GM18868 (cell line): ENCODE measurements around the gene FOXP1.

Experiments used
- ATAC-seq: cut with Tn5 transposase; IDR thresholded peaks from one replicate; pipeline ENCODE4 v1.9.1; 2021; ENCODE audit warnings: mild to moderate bottlenecking, moderate library complexity; ENCODE audit not compliant: unreplicated experiment

The FOXP1 gene

GRCh38 chr3:71120012-71120411, 463.5 kb downstream of the FOXP1 start:
- ATAC-seq = no peak

GRCh38 chr3:71119171-71119570, 464.4 kb downstream of the FOXP1 start:
- no peak for ATAC-seq

DNA sequence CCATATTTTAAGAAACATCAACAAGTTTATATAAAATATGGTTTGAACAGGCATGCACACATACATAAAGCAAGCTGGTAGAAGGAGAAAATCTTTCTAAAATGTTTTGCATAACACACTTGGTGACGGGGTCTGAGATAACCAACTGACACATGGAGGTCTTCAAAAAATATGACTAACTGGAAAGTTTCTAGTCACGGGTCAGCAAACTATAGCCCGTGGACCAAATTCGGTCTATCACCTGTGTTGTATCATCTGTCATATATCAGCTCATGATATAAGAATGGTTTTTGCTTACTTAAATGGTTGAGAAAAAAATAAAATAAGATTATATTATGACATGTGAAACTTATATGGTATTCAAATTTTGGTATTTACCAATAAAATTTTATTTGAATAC, 465.1 kb downstream of the FOXP1 start:
- no peak for ATAC-seq

DNA sequence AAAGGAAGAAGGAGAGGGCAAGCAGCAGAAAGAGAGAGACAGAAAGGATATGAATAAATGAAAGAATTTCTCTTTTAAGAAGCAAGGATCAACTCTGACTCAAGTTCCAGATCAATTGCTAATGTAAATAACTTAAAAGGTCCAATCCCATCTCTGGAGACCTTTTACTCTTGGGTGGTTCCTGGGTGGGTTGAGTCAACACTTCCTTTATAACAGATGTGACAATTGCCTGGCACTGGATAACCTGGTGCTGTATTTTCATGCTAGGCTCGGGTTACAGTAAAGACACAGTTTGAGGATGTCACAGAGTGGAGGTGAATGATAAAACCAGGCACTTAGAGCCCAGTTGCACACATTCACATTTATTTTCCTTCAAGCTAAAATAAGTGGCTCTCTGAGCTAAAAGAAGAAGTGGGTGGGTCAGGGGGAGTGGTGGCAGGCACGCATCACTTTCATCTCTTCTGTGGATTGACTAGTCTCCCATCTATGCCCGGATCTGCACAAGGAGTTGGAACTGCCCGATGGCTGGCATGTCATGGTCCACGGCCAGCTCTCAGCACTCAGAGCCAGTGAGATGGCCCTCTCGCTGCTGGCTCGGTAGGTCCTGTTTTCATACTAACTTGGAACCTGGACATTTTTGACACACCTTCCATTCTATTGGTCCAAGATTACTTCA, 465.8 kb downstream of the FOXP1 start:
- ATAC-seq = no peak

DNA sequence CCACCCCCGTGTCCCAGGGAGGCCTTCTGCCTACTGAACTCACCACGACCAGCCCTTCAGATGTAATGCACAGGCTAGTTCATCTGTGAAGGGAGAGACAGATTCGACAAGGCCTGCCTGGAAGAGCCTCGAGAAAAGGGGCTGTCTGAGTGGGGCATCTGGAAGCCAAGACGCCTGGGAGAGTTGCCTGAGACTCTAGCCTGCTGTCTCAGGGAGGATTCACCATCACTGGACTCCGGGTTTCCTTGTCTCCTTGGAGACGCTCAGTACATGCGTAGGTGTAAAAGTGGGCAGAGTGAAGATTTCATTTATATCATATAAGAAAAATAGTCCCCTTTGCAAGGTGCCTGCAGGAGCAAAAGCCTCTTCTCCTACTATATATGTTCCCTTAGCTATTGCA, 468.9 kb downstream of the FOXP1 start:
- ATAC-seq = no peak

DNA sequence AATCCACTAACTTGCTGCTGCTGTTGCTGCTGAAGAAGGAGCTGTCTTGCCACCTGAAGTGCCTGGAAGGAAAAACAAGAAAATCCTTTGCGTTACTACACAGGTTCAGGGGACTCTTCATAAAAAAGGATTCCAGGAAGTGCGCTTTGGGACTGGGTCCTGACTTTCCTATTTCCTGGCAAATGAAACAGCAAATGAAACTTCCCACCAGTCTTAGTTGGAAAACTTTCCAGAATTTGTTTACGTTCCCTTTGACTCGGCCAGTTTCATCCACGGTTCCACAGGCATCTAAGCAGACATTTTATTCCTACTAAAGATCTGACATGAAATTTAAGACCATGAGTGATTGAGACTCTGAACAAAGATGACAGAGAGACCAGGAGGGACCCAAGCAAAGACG, 471.0 kb downstream of the FOXP1 start:
- ATAC-seq = no peak

GRCh38 chr3:71111784-71112440, 471.6 kb downstream of the FOXP1 start:
- no peak for ATAC-seq

DNA sequence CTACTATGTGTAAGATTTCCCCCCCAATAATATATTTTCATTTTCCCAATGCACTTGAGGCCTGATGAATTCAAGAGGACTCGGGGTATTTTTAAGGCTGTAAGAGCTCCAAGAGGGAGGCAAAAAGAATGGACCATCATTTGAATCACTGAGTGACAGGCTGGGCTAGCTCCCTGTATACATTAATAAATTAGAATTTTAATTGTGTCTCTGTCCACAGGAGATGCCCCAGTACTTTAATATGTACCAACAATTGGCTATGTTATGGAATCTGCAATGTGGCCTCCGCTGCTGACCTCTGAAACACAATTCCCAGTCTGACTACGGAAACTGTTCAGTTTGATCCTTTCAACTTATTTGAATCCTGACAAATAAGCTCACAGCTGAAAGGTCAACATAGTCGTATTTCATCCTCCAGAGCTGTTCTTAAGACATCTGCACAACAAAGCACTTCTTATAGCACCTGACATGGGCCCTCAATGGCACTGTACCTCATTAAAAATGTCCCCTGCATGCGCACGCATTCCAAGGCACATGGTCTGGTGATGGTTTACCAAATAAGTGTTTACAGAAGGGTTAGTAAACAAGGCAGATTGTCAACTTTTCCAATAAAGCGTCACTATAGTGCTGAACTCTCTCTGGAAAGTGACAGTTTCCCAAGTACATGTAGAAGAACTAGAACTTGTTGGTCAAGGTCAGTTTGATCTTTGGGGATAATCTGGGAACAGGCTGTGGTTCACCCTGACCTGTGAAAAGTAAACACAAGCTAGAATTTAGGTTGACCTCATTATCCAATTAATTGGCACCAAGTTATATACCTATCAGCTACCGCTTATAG, 472.9 kb downstream of the FOXP1 start:
- no peak for ATAC-seq

DNA sequence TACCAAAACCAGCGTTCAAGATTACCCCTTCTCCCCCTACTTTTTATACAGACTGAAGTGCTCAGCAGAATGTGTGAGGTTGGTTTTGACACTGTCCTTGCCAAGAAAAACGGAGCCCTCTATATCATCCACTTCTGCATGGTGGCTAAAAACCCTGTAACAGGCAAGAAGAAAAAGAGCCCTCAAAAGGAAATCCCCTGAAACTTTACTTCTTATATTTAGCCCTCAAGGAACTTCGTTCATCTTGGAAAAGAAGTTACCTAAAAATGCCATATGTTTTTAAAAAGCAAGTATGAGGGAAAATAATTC, 473.6 kb downstream of the FOXP1 start:
- no peak for ATAC-seq

GRCh38 chr3:71109241-71109976, 474.1 kb downstream of the FOXP1 start:
- no peak for ATAC-seq

DNA sequence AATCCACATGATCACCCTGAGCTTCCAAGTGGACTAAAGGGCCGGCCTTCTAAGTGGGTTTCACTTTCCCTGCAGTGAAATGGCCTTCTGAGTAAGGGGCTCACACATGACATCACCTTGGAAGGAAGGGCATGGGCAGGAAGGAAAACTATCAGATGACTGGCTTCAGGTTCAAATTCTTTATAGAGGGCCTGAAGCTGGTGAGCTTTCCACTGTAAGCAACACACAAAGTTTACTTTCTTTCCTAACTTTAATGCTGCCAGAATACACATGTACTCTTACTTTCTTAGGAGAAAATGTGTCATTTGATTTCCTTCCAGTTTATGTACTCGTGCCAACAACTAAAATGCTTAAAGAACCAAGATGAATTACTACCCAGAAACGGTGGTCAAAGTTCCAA, 475.6 kb downstream of the FOXP1 start:
- ATAC-seq = no peak

DNA sequence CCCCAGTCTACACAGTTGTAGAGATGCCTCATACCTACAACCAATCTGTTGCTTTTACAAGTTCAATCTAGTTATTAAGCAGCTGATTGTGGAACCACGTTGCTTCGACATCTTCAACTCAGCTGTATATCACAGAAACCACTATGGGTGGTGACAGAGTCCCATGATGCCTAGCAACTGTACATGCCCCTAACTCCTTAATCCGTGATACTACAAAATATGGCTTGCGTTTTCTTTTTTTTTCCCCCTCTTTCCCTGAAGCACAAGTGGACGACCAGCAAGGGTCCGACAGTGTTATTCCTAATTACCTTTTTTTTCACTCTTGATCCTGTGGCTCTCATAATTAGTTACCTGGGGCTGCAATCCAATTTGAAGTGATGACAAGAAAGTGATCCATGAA, 478.6 kb downstream of the FOXP1 start:
- no peak for ATAC-seq

DNA sequence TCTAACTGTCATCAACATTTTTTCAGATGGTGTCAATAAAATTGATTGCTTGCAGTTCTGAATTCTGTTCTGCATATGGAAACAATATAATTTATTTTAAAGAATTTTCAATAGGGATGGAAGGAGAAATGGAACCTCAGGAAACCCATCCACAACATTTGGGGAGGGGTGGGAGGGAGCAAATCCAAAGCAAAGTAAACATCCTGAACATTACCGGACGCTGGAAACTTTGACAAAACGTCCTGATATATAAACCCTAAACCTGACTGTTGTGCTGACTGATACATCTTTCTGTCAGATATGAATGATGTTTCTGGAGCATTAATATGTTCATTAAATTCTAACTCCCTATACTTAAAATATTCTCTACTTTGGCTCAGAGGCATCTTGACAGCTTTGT, 479.0 kb downstream of the FOXP1 start:
- ATAC-seq = no peak

- ATAC-seq = no peak
Observed at GRCh38 chr3:71104121-71104541, 479.4 kb downstream of the FOXP1 start.

DNA sequence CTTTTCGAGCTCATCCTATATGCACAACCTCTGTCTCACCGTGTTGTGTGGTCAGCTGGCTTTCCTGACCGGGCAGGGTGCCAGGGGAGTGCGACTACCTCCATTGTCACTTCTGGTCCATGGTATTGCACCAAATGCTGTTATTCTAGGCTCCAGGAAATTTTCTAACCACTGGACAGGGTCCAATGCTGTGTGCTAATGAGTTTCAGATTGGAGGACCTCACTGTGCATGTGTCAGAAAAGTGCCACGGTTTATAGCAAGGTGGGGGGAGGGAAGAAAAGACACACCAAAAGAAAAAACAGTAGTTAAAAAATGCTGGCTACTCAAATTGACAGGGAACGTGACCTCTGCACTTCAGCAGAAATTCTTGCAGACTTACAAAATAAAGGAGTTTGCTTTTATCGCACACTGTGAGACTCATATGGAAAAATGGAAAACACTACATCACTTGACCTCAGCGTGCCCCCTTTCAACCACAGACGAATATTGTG, 480.1 kb downstream of the FOXP1 start:
- no peak for ATAC-seq

- ATAC-seq = no peak
Observed at GRCh38 chr3:71102111-71102983, 481.2 kb downstream of the FOXP1 start.

DNA sequence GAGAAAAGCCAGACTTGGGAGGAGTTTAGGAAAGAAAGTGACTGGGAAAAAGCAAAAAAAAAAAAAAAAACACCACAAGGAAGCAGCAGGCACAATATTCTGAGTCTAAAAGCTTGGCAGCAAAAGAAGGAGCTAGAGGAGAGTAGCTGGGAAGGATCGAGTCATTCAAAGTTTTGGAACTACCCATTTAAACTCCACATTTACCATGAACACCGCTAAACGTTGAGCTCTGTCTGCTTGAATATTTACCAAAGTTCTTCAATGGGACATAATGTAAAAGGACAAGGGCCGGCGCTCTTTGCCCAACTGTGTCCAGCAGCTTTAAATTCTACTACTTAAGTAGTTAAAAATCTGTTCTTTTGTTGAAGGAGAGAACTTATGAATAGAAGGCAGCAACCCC, 481.9 kb downstream of the FOXP1 start:
- ATAC-seq = no peak

DNA sequence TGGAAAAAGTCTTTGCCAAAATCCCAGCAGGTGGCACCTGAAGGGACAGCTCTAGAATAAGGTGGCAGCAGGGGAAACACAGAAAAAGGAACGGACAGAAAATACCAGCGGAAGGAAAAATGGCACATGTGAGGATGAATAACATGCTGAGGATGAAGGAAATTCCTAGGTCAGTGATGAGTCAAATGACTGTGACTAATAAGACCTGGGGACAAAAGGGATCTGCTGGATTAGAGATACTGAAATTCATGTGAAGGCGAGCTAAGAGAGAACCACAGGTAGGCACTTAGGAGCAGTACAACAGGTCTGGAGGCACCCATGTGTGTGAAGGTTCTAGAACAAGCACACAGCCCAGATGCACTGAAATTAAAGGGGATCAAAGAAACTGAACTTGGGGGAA, 482.5 kb downstream of the FOXP1 start:
- ATAC-seq = no peak

- ATAC-seq = no peak
Observed at GRCh38 chr3:71099997-71100719, 483.4 kb downstream of the FOXP1 start.

- ATAC-seq = no peak
Observed at GRCh38 chr3:71097557-71097956, 486.0 kb downstream of the FOXP1 start.
